GM19240 (cell line): Measurements from ENCODE around the gene CENPH.
"Not testable (repeated sequence)": the region's sequence is repeated elsewhere in the genome, so short reads cannot be mapped to it uniquely, and the experiment has no call there.

Source experiments
- DNase-seq: peaks from one replicate; pipeline ENCODE4 v3.0.0; 2011; ENCODE audit warnings: low spot score; ENCODE audit not compliant: insufficient read length

CENPH gene

GRCh38 chr5:69189162-69190086 lies at the start of gene CENPH:
Gene CENPH (plus strand): TSS chr5:69189583. CDS start chr5:69189635, 52 bp downstream.
- DNase-seq, result peak; percentile 73

GRCh38 chr5:69140239-69140638 lies 49.1 kb upstream of the CENPH start:
- not testable (repeated sequence) for DNase-seq

GRCh38 chr5:69140827-69141226 lies 48.6 kb upstream of the CENPH start:
- DNase-seq, result no peak

GRCh38 chr5:69148576-69148975 lies 40.8 kb upstream of the CENPH start:
- DNase-seq, result not testable (repeated sequence)

GRCh38 chr5:69148981-69149675 lies 40.3 kb upstream of the CENPH start:
- DNase-seq, result no peak

GRCh38 chr5:69149676-69150010 lies 39.7 kb upstream of the CENPH start:
- no peak for DNase-seq

GRCh38 chr5:69152731-69153130 lies 36.7 kb upstream of the CENPH start:
- no peak for DNase-seq

GRCh38 chr5:69156456-69156855 lies 32.9 kb upstream of the CENPH start:
- DNase-seq, result no peak

GRCh38 chr5:69158039-69158438 lies 31.3 kb upstream of the CENPH start:
- no peak for DNase-seq

GRCh38 chr5:69160651-69161050 lies 28.7 kb upstream of the CENPH start:
- no peak for DNase-seq

- DNase-seq, result peak; percentile 99
Measured at GRCh38 chr5:69166686-69167492, 22.5 kb upstream of the CENPH start, which contains the start of gene CCNB1. Gene CCNB1 (plus strand): TSS chr5:69167150. CDS start chr5:69167263, 113 bp downstream.

- no peak for DNase-seq
Measured at GRCh38 chr5:69167493-69167855, 21.9 kb upstream of the CENPH start.

GRCh38 chr5:69167929-69168328 lies 21.5 kb upstream of the CENPH start:
- DNase-seq, result no peak

- no peak for DNase-seq
Measured at GRCh38 chr5:69170495-69170894, 18.9 kb upstream of the CENPH start.

- no peak for DNase-seq
Measured at GRCh38 chr5:69170969-69171368, 18.4 kb upstream of the CENPH start.

GRCh38 chr5:69181659-69182293 lies 7.6 kb upstream of the CENPH start:
- not testable (repeated sequence) for DNase-seq

GRCh38 chr5:69184621-69185020 lies 4.8 kb upstream of the CENPH start:
- no peak for DNase-seq

- DNase-seq, result no peak
Measured at GRCh38 chr5:69187342-69187741, 2.0 kb upstream of the CENPH start.

- DNase-seq, result peak; percentile 10
Measured at GRCh38 chr5:69188811-69189161, 597 bp upstream of the CENPH start.

GRCh38 chr5:69202497-69202896 lies 13.1 kb downstream of the CENPH start:
- no peak for DNase-seq

- no peak for DNase-seq
Measured at GRCh38 chr5:69206528-69207190, 17.3 kb downstream of the CENPH start.
